GM12872 (cell line): ENCODE results near the gene HDAC7.

ENCODE experiments used
- TF ChIP-seq, protein P1 (sequence below): IDR thresholded peaks from 3 replicates; pipeline ENCODE4 v1.5.1; 2011; ENCODE audit warnings: low read depth, mild to moderate bottlenecking, low read length, moderate library complexity; ENCODE audit not compliant: insufficient read depth

HDAC7 gene

DNA sequence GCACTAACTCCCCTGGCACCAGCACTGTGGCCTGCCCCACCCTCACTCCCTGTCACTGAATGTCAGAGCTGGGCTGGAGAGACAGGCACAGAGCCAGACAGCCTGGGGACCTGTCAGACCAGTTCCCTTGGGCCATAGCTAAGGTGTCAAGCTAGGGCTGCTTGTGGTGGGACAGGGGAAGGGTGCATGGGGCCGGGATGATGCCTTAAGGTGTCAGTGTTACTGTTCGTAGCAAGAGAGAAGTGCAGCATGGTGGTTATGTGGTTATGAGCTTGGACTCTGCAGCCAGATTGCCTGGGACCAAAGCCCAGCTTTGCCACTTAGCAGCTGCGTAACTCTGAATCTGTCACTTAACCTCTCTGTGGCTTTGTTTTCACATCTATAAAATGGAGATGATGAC lies 64.8 kb downstream of the HDAC7 start:
- TF ChIP-seq, protein P1, sequence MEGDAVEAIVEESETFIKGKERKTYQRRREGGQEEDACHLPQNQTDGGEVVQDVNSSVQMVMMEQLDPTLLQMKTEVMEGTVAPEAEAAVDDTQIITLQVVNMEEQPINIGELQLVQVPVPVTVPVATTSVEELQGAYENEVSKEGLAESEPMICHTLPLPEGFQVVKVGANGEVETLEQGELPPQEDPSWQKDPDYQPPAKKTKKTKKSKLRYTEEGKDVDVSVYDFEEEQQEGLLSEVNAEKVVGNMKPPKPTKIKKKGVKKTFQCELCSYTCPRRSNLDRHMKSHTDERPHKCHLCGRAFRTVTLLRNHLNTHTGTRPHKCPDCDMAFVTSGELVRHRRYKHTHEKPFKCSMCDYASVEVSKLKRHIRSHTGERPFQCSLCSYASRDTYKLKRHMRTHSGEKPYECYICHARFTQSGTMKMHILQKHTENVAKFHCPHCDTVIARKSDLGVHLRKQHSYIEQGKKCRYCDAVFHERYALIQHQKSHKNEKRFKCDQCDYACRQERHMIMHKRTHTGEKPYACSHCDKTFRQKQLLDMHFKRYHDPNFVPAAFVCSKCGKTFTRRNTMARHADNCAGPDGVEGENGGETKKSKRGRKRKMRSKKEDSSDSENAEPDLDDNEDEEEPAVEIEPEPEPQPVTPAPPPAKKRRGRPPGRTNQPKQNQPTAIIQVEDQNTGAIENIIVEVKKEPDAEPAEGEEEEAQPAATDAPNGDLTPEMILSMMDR: no peak

DNA sequence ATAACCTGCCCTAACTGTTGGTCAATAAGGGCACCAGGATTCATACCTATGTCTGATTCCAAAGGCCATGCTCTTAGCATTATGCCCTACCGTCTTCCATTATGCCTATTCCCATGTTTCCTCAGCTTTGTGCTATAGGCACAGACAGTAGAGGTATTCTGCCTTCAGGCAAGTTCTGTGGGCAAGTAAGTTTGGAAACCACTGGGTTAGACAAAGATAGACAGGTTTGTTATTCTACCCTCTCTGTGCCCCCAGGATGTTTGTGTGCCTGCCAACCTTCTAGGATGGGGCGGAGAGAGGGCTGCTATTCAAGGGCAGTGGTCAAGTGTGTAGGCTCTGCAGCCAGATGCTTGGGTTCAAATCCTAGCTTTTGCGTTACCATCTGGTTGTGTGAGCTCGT lies 65.6 kb downstream of the HDAC7 start:
- TF ChIP-seq, protein P1: no peak

DNA sequence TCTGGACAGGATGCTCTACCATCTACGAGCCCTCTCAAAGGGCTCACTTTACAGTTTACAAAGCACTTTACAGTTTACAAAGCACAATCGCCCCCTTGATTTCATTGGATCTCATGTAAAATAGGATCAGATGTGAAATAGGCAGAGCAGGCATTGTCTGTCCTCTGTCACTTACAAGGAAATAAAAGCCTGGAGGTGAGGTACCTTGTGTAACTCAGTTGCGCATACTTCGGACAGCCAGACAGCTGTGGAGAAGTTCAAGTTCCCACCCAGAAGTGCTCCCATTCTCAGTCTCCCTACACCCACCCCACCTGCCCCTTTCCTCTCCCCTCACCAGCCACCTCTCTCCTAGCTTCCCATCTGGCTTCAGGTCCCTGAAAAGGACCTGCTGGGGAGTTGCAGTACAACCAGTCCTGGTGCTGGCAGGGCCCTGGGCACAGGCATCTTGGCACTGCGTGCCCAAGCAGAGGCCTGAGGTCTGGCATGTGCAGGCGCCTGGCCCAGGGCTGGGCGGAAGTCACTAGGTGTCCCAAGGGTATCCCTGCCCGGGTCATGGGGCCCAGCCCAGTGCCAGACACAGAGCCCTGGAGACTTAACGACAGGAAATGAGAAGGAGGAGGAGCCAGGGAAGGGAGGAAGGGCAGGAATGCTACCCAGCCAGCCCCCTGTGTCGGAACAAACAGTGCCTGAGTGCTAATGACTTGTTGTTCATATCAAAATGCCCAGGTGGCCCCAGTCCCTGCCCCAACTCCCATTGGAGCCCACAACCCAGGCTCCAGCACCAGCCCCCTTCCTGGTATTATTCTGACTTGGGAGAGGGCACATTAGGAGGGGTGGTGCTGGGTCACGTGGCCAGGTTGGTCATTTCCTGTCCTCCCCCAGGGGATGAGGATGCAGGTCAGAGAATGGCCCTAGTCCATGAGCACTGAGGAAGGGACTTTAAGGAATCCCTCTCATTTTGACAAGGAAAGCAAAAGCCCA lies 66.4 kb downstream of the HDAC7 start:
- TF ChIP-seq, protein P1: no peak

DNA sequence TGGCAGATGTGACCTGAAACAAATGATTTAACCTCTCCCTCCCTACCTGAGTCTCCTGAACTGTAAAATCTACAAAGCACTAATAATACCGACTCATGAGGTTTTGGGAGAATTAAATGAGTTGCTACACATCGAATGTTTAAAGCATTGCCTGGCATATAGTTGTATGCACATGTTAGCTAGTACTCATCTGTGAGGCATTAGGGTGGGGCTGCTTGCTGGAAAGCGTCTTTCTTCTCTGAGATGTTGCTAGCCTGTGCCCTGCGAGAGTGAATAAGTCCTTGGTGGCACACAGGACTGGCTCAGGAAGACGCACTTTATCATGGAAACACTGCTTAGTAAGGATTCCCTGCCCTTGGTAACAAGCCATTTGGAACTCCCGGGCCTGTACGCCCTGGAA lies 67.2 kb downstream of the HDAC7 start:
- TF ChIP-seq, protein P1: no peak

DNA sequence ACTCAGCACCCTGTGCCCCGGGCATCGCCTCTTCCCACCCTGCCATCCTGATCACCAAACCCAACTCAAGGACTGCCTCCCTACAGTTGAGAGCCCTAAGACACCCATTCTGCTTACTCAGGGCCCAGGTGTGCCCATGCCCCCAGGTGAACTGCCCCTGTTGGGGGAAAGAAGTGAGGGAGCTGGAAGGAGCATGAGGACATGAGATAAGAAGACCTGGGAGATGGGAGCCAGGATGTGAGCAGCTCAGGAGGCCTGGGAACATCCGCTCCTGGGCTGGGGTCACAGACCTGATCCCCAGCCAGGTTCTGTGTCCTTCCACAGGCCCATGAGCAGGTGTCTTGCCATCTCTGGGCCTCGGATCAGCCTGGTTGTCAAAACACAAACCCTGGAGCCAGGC lies 67.6 kb downstream of the HDAC7 start:
- TF ChIP-seq, protein P1: no peak

DNA sequence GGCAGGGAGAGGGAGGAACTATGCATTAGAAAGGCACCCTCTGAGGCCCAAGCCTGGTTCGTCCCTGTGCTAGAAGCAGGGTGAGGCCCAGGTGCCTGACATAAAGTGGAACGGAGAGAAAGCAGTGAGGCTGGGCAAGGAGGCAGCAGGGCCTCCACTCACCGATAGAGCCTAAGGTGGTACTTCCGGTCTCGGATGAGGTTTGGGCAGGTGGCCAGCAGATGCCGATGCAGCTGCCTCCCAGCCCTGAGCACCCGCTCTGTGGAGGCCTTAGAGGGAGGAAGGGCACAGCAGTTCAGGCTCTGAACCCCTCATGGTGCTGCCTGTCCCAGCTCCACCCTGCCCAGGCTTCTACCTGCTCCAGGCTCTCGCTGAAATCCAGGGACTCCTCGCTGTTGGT lies 68.1 kb downstream of the HDAC7 start:
- TF ChIP-seq, protein P1: no peak

DNA sequence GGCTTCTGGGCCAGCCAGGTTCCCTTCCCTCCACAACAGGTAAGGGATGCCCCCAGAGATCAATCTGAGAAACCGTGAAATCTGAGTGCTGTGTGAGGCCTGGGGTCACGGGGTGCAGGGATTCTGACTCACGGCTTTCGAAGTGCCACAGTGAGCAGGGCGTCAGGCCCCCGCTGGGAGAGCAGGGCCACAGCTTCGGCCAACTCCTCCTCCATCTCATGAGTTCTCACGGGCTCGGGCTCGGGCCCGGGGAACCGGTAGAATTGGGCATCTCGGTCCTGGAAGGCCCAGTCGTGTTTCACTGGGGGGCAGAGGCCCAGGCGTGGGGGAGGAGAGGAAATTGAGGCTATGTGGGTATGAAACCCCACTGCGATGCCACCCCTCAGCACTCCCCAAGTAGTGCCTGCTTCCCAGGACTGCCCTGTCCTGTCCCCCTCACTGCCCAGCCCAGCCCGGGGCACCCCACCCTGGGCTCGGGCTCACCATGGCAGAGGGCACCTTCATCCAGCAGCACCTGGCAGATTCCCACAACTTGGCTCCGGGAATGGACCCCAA lies 68.7 kb downstream of the HDAC7 start:
- TF ChIP-seq, protein P1: no peak
